ENCODE data around the gene PGA4. TPM values are rescaled to one million over a fixed set of nuclear protein-coding genes. Genes with fewer than 3 reads are reported as not detected.

Gene PGA4
- total RNA-seq, result 0.06 TPM in 1 of 2 replicates, not detected in the other

DNA sequence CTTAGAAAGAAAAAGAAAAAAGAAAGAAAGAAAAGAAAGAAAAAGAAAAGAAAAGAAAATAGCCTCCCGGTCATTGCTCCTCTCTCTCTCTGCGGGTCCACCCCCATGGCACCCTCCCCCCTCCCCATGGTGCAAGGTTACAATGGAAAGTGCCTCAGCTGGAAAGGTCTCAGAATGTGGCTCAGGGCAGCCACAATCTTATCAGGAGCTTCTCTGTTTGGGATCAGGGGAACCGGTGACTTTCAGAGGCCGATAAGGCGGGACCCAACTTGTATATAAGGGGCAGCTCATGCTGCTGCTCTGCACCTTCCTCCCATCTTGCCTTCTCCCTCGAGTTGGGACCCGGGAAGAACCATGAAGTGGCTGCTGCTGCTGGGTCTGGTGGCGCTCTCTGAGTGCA is at the start of gene PGA4:
Gene PGA4, plus strand, starts transcription at position 301 of the 400 bp plus-strand sequence. Its CDS starts 54 bp downstream, at position 355.

DNA sequence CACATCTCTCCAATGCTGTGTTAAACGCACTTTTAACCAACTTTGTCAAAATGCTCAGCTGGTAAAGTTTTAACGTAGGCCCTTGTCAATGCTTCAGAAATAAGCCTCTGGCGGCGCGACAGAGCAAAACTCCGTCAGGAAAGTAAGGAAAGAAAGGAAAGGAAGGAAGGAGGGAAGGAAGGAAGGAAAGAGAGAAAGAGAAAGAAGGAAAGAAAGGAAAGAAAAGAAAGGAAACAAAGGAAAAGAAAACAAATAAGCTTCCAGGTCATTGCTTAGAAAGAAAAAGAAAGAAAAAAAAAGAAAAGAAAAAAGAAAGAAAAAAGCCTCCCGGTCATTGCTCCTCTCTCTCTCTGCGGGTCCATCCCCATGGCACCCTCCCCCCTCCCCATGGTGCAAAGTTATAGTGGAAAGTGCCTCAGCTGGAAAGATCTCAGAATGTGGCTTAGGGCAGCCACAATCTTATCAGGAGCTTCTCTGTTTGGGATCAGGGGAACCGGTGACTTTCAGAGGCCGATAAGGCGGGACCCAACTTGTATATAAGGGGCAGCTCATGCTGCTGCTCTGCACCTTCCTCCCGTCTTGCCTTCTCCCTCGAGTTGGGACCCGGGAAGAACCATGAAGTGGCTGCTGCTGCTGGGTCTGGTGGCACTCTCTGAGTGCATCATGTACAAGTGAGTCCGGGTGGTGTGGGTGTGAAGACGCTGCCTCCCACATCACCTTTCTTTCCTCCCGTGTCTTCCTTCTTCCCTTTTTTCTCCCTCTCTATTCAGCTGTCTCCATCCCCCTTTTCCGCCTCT is 19.0 kb upstream of the PGA4 start, which contains the start of gene PGA3:
Gene PGA3, plus strand, starts transcription at position 566 of the 797 bp plus-strand sequence. Its CDS starts 50 bp downstream, at position 616.

DNA sequence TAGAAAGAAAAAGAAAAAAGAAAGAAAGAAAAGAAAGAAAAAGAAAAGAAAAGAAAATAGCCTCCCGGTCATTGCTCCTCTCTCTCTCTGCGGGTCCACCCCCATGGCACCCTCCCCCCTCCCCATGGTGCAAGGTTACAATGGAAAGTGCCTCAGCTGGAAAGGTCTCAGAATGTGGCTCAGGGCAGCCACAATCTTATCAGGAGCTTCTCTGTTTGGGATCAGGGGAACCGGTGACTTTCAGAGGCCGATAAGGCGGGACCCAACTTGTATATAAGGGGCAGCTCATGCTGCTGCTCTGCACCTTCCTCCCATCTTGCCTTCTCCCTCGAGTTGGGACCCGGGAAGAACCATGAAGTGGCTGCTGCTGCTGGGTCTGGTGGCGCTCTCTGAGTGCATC is 18.7 kb downstream of the PGA4 start, which contains the start of gene PGA5:
Gene PGA5, plus strand, starts transcription at position 301 of the 400 bp plus-strand sequence. Its CDS starts 52 bp downstream, at position 353.

Other genes with a start within 250 kb of the PGA4 start
- gene CD5, start 119.9 kb upstream of the PGA4 start, total RNA-seq, result not detected in 2 replicates
- gene VPS37C, start 60.9 kb upstream of the PGA4 start, total RNA-seq, result 8.1 and 8.8 TPM in 2 replicates
- gene PGA3, start 18.8 kb upstream of the PGA4 start, total RNA-seq, result 0.25 and 0.79 TPM in 2 replicates
- gene PGA5, start 18.8 kb downstream of the PGA4 start, total RNA-seq, result 0.13 TPM in 1 of 2 replicates, not detected in the other
- 0.92 and 2.0 TPM in 2 replicates for gene VWCE, start 73.0 kb downstream of the PGA4 start, total RNA-seq
- gene DDB1, start 110.8 kb downstream of the PGA4 start, total RNA-seq, result 315 and 361 TPM in 2 replicates
- 14.5 and 20.1 TPM in 2 replicates for gene TKFC, start 110.9 kb downstream of the PGA4 start, total RNA-seq
- 35.1 and 45.0 TPM in 2 replicates for gene CYB561A3, start 139.5 kb downstream of the PGA4 start, total RNA-seq
- gene TMEM138, start 140.0 kb downstream of the PGA4 start, total RNA-seq, result 16.1 and 17.7 TPM in 2 replicates
- gene TMEM216, start 170.2 kb downstream of the PGA4 start, total RNA-seq, result 6.5 and 7.7 TPM in 2 replicates
- 12.6 and 15.0 TPM in 2 replicates for gene CPSF7, start 207.6 kb downstream of the PGA4 start, total RNA-seq
- 40.7 and 42.9 TPM in 2 replicates for gene SDHAF2, start 207.8 kb downstream of the PGA4 start, total RNA-seq